ENCODE data around the gene NPC1. TPM values are rescaled to one million over a fixed set of nuclear protein-coding genes. Genes with fewer than 3 reads are reported as not detected.

NPC1 gene
- total RNA-seq, 1 experiment from 2014 or later, result 63.4 TPM

DNA sequence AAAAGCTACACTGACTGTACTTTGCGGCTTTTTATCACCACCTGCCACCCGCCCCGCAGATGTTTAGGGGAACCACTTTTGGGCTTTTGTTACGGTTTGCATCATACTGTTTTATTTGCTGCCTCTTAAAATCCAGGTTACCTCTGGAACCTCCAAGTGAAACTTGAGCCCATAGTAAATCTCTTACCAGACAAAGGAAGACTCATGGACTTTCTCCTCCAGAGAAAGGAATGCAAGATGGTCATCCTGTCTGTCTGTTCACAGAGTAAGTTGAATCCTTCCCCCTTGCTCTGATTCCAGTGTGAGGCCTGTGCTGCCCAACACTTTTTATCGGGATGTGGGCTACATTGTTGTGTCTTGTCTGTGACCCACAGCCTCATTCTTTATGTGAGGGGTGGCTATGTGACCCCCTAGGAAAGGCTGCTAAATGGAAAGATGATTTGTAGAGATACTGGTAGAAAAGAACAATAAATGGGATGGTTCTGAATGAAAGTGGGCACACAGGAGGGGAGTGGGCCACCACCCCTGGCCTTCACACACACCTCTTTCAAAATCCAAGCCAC, 59.7 kb downstream of the NPC1 start:
- H2AFZ ChIP-seq (ENCODE audit: low read length), result no peak overlapping the region
- H3K9ac ChIP-seq (ENCODE audit: low read length), result no peak overlapping the region
- no peaks in the 10 kb centered on the region for H3K9me2 ChIP-seq (replicated peaks; ENCODE audit: insufficient read depth, low read length)
- peaks cover 12% of the 10 kb centered on the region for H3K4me1 ChIP-seq (ENCODE audit: low read length)
- H3K27ac ChIP-seq (ENCODE audit: low read length), result no peak overlapping the region
- H3K4me2 ChIP-seq (ENCODE audit: low read depth, low read length, poor library complexity, severe bottlenecking), result no peak overlapping the region
- H3K9me3 ChIP-seq (ENCODE audit: low read length), result no peaks in the 10 kb centered on the region
- H3K79me2 ChIP-seq (ENCODE audit: low read length), result no peaks in the 10 kb centered on the region
- no peak for DNase-seq
- 0 out of 2 replicates have a peak, but pooled peaks cover 13% of the 10 kb centered on the region for H4K20me1 ChIP-seq (ENCODE audit: insufficient read depth, low read depth, low read length)
- H3K4me3 ChIP-seq (ENCODE audit: low read length), result no peak overlapping the region
- H3K36me3 ChIP-seq (ENCODE audit: insufficient read depth, low read length), result peaks cover 56% of the 10 kb centered on the region
- H3K27me3 ChIP-seq (ENCODE audit: low read length), result no peaks in the 10 kb centered on the region

DNA sequence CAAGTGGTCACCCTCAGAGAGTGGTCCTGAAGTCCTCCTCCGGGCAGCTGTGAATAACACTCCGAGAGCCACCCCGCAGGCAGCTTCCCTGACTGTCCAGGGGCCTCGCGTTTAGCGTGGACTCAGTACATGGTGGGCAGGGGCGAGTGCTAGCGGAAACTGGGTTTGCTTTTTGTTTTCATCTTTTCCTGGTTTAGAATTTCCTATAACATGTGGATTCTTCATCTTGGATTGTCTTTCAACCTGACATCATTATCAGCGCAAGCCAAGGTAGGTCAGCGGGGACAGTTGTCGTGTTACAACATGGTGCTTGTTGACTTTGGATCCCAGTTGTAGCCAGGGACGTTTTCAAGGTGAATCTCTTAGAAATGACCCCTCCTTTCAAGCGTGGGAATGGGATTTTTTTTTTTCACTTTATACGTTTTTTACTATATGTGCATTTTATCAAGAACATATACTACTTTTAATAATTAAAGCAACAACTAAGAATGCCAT, 62.0 kb downstream of the NPC1 start:
- no peak for DNase-seq
- H3K4me1 ChIP-seq (ENCODE audit: low read length), result peaks cover 12% of the 10 kb centered on the region
- H3K9me2 ChIP-seq (replicated peaks; ENCODE audit: insufficient read depth, low read length), result no peaks in the 10 kb centered on the region
- no peaks in the 10 kb centered on the region for H3K79me2 ChIP-seq (ENCODE audit: low read length)
- peaks cover 52% of the 10 kb centered on the region for H3K36me3 ChIP-seq (ENCODE audit: insufficient read depth, low read length)
- H3K27me3 ChIP-seq (ENCODE audit: low read length), result no peaks in the 10 kb centered on the region
- H3K9ac ChIP-seq (ENCODE audit: low read length), result no peak overlapping the region
- no peaks in the 10 kb centered on the region for H3K9me3 ChIP-seq (ENCODE audit: low read length)
- H3K4me3 ChIP-seq (ENCODE audit: low read length), result no peak overlapping the region
- 0 out of 2 replicates have a peak, but pooled peaks cover 13% of the 10 kb centered on the region for H4K20me1 ChIP-seq (ENCODE audit: insufficient read depth, low read depth, low read length)
- no peak overlapping the region for H2AFZ ChIP-seq (ENCODE audit: low read length)
- H3K27ac ChIP-seq (ENCODE audit: low read length), result no peak overlapping the region
- H3K4me2 ChIP-seq (ENCODE audit: low read depth, low read length, poor library complexity, severe bottlenecking), result no peak overlapping the region

DNA sequence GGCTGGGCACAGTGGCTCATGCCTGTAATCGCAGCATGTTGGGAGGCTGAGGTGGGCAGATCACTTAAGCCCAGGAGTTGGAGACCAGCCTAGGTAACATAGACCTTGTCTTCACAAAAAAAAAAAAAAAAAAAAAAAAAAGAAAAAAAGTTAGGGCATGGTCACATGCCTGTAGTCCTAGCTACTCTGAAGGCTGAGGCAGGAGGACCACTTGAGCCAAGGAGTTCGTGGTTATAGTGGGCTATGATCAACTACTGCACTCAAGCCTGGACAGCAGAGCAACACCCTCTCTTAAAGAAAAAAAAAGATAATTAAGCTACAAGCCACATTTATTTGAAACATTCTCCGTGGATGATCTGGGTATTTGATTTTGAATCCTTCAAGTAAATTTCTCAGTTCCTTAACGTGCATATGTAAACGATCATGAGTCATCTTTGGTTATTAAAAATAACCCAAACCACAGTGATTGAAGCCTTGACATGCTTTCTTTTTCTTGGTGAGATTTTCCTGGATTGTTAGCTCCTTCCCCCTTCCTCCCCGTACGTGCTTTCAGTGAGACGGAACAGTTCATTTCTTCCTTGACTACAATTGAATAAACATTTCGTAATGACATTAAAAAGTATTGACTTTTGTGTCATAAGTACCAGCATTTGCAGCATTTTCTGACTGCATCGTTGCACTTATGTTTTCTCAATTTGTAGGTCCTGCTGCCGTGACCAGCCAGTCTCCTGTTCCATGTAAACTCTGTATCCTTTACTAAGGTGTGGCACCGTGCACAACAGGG, 62.7 kb downstream of the NPC1 start:
- Histone ChIP-seq H3K9me3 (ENCODE audit: low read length) (no peaks in the 10 kb centered on the region), H3K4me3 (ENCODE audit: low read length) (no peak overlapping the region), H3K4me2 (ENCODE audit: low read depth, low read length, poor library complexity, severe bottlenecking) (no peak overlapping the region), H3K27ac (ENCODE audit: low read length) (no peak overlapping the region), H3K9ac (ENCODE audit: low read length) (no peak overlapping the region), H3K27me3 (ENCODE audit: low read length) (no peaks in the 10 kb centered on the region), H3K79me2 (ENCODE audit: low read length) (no peaks in the 10 kb centered on the region), H3K9me2 (replicated peaks; ENCODE audit: insufficient read depth, low read length) (no peaks in the 10 kb centered on the region), H3K36me3 (ENCODE audit: insufficient read depth, low read length) (peaks cover 52% of the 10 kb centered on the region; the same call in 1 of the 2 replicates), H4K20me1 (ENCODE audit: insufficient read depth, low read depth, low read length) (0 out of 2 replicates have a peak, but pooled peaks cover 13% of the 10 kb centered on the region), H2AFZ (ENCODE audit: low read length) (no peak overlapping the region), H3K4me1 (ENCODE audit: low read length) (peaks cover 12% of the 10 kb centered on the region)
- DNase-seq, result no peak

DNA sequence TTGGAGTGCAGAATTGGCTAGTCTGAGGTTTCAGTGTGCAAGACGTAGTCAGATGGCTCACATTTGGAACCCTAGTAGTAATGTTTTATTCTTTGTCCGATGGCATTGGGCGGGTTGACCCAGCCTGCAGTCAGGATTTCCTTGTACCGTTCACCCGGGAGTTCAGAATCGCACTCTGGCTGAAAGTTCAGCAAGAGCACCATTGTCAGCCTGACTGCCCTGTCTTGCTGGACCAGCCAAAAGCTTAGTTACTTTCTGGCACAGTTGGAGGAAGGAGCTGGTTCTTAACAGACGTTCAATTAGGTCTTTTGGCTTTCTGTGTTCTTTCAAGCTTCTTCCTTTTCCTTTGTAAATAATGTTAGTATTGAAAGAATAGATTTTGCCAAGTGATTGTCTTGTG, 64.4 kb downstream of the NPC1 start:
- Histone ChIP-seq H3K27ac (ENCODE audit: low read length) (no peak overlapping the region), H3K9ac (ENCODE audit: low read length) (no peak overlapping the region), H3K36me3 (ENCODE audit: insufficient read depth, low read length) (peaks cover 46% of the 10 kb centered on the region; the same call in 1 of the 2 replicates), H3K27me3 (ENCODE audit: low read length) (no peaks in the 10 kb centered on the region), H4K20me1 (ENCODE audit: insufficient read depth, low read depth, low read length) (0 out of 2 replicates have a peak, but pooled peaks cover 13% of the 10 kb centered on the region), H3K9me2 (replicated peaks; ENCODE audit: insufficient read depth, low read length) (no peaks in the 10 kb centered on the region), H3K9me3 (ENCODE audit: low read length) (no peaks in the 10 kb centered on the region), H3K4me1 (ENCODE audit: low read length) (peaks cover 12% of the 10 kb centered on the region), H3K79me2 (ENCODE audit: low read length) (no peaks in the 10 kb centered on the region), H3K4me3 (ENCODE audit: low read length) (no peak overlapping the region), H2AFZ (ENCODE audit: low read length) (no peak overlapping the region), H3K4me2 (ENCODE audit: low read depth, low read length, poor library complexity, severe bottlenecking) (no peak overlapping the region)
- no peak for DNase-seq

DNA sequence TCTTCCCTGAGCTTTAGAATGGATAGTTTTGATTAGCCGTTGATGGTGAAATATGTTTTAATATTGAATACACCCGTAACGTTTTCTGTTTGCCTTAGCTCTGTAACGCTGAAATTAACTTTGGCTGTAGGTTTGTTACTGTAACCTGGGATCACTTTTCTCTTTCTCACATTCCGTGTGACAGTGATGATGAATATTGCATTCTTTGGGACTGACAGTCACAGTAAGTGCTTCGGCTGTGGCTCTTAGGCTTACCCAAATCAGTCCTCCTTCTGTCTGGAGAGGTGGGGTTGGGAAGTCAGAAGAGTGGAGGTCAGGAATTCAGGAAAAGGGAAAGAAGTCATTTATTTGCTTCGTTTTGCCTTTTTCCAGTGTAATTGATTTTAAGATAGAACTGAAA, 65.0 kb downstream of the NPC1 start:
- no peak overlapping the region for H3K27ac ChIP-seq (ENCODE audit: low read length)
- H4K20me1 ChIP-seq (ENCODE audit: insufficient read depth, low read depth, low read length), result 0 out of 2 replicates have a peak, but pooled peaks cover 13% of the 10 kb centered on the region
- peaks cover 46% of the 10 kb centered on the region; the same call in 1 of the 2 replicates for H3K36me3 ChIP-seq (ENCODE audit: insufficient read depth, low read length)
- H3K9me3 ChIP-seq (ENCODE audit: low read length), result no peaks in the 10 kb centered on the region
- H3K9ac ChIP-seq (ENCODE audit: low read length), result no peak overlapping the region
- no peak overlapping the region for H3K4me3 ChIP-seq (ENCODE audit: low read length)
- H2AFZ ChIP-seq (ENCODE audit: low read length), result no peak overlapping the region
- no peaks in the 10 kb centered on the region for H3K27me3 ChIP-seq (ENCODE audit: low read length)
- no peaks in the 10 kb centered on the region for H3K9me2 ChIP-seq (replicated peaks; ENCODE audit: insufficient read depth, low read length)
- H3K4me1 ChIP-seq (ENCODE audit: low read length), result peaks cover 12% of the 10 kb centered on the region
- no peak for DNase-seq
- 0 out of 2 replicates have a peak, but pooled peaks cover 2% of the 10 kb centered on the region for H3K79me2 ChIP-seq (ENCODE audit: low read length)
- no peak overlapping the region for H3K4me2 ChIP-seq (ENCODE audit: low read depth, low read length, poor library complexity, severe bottlenecking)

DNA sequence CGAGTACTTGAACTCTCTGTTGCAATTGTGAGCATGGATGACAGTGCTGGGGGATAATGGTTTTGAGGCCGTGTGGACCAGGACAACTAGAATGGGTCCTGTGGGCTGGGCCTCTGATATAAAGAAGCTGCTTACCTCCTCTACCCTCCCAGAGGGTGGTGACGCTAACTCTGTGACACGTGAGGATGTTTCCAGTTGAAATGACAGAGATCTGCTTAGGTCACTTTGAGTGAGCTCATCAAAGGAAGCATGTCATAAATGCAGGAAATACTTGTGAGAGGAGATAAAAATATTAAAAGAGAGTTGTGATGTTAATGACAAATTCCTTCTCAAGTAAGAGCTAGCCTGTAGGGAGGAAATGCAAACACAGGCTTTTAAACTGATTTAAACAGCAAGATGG, 66.6 kb downstream of the NPC1 start:
- H3K9me2 ChIP-seq (replicated peaks; ENCODE audit: insufficient read depth, low read length), result no peaks in the 10 kb centered on the region
- 0 out of 2 replicates have a peak, but pooled peaks cover 13% of the 10 kb centered on the region for H4K20me1 ChIP-seq (ENCODE audit: insufficient read depth, low read depth, low read length)
- no peak overlapping the region for H3K27ac ChIP-seq (ENCODE audit: low read length)
- 0 out of 2 replicates have a peak, but pooled peaks cover 4% of the 10 kb centered on the region for H3K79me2 ChIP-seq (ENCODE audit: low read length)
- H2AFZ ChIP-seq (ENCODE audit: low read length), result no peak overlapping the region
- no peaks in the 10 kb centered on the region for H3K27me3 ChIP-seq (ENCODE audit: low read length)
- H3K4me2 ChIP-seq (ENCODE audit: low read depth, low read length, poor library complexity, severe bottlenecking), result no peak overlapping the region
- no peaks in the 10 kb centered on the region for H3K9me3 ChIP-seq (ENCODE audit: low read length)
- H3K4me3 ChIP-seq (ENCODE audit: low read length), result no peak overlapping the region
- DNase-seq, result no peak
- H3K9ac ChIP-seq (ENCODE audit: low read length), result no peak overlapping the region
- H3K4me1 ChIP-seq (ENCODE audit: low read length), result peaks cover 12% of the 10 kb centered on the region
- H3K36me3 ChIP-seq (ENCODE audit: insufficient read depth, low read length), result peaks cover 49% of the 10 kb centered on the region; the same call in 1 of the 2 replicates

DNA sequence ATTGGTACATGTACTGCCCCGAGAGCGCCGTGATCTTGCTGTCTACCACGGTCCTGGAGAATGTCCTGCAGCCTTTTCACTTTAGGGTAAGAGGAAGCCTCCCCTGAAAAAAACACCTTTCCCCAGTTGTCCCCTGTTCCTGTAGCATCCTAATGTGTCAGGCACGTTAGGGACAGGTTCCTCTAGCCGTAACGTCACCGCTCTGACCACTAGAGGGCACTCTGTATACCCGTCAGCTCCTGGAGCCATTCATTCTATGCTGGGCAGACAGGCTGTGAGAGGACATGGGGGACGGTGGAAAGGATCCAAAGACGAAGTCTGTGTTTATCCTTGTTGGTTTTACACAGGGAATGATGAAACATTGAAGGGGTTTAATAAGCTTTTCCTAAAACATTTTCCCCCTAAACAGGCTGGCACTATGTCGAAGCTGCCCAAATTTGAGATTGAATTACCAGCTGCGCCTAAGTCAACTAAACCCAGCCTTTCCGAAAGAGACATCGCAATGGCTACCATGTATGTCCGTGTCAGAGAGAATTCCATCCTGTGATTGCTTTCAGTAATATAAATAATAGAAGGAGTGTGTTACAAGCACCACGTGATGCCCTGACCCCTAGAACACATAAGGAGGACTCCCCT, 70.3 kb downstream of the NPC1 start:
- Histone ChIP-seq H2AFZ (ENCODE audit: low read length) (no peak overlapping the region), H3K9me3 (ENCODE audit: low read length) (no peaks in the 10 kb centered on the region), H3K27ac (ENCODE audit: low read length) (no peak overlapping the region), H3K4me2 (ENCODE audit: low read depth, low read length, poor library complexity, severe bottlenecking) (no peak overlapping the region), H3K4me1 (ENCODE audit: low read length) (peaks cover 11% of the 10 kb centered on the region), H3K36me3 (ENCODE audit: insufficient read depth, low read length) (peaks cover 31% of the 10 kb centered on the region; the same call in 1 of the 2 replicates), H3K79me2 (ENCODE audit: low read length) (0 out of 2 replicates have a peak, but pooled peaks cover 6% of the 10 kb centered on the region), H3K9me2 (replicated peaks; ENCODE audit: insufficient read depth, low read length) (no peaks in the 10 kb centered on the region), H3K9ac (ENCODE audit: low read length) (no peak overlapping the region), H3K27me3 (ENCODE audit: low read length) (no peaks in the 10 kb centered on the region), H4K20me1 (ENCODE audit: insufficient read depth, low read depth, low read length) (no peaks in the 10 kb centered on the region), H3K4me3 (ENCODE audit: low read length) (no peak overlapping the region)
- DNase-seq, result peak; percentile 92

DNA sequence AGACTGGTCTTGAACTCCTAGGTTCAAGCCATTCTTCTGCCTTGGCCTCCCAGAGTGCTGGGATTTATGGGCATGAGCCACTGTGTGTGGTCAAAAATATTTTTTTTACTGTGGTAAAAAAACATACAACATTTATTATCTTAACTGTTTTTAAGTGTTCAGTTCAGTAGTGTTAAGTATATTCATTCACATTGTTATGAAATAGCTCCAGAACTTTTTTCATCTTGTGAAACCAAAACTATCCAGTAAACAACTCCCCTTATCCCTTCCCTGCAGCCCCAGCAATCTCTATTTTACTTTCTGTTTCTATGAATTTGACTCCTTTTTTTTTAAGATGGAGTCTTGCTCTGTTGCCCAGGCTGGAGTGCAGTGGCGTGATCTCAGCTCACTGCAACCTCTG, 73.7 kb downstream of the NPC1 start:
- DNase-seq, result no peak
- peaks cover 27% of the 10 kb centered on the region for H3K36me3 ChIP-seq (ENCODE audit: insufficient read depth, low read length)
- peaks cover 11% of the 10 kb centered on the region for H3K4me1 ChIP-seq (ENCODE audit: low read length)
- no peaks in the 10 kb centered on the region for H3K9me2 ChIP-seq (replicated peaks; ENCODE audit: insufficient read depth, low read length)
- no peaks in the 10 kb centered on the region for H3K9me3 ChIP-seq (ENCODE audit: low read length)
- H2AFZ ChIP-seq (ENCODE audit: low read length), result no peak overlapping the region
- peaks cover 18% of the 10 kb centered on the region for H3K79me2 ChIP-seq (ENCODE audit: low read length)
- no peak overlapping the region for H3K4me2 ChIP-seq (ENCODE audit: low read depth, low read length, poor library complexity, severe bottlenecking)
- H3K9ac ChIP-seq (ENCODE audit: low read length), result no peak overlapping the region
- H3K4me3 ChIP-seq (ENCODE audit: low read length), result no peak overlapping the region
- H3K27ac ChIP-seq (ENCODE audit: low read length), result no peak overlapping the region
- no peaks in the 10 kb centered on the region for H3K27me3 ChIP-seq (ENCODE audit: low read length)
- no peaks in the 10 kb centered on the region for H4K20me1 ChIP-seq (ENCODE audit: insufficient read depth, low read depth, low read length)

Measured in Karpas-422 (cell line).